Kidney (tissue), 14 donors: Measurements from ENCODE around the gene LY6G5C. TPM values are rescaled to one million over a fixed set of nuclear protein-coding genes. Genes with fewer than 3 reads are reported as not detected.

Experiments used
- DNase-seq, 5 donors: peaks; one replicate each; pipeline ENCODE4 v3.0.0-alpha.2; 2013 to 2020
- FAIRE-seq: peaks from 2 replicates; lab custom pipeline; 2012; peaks lifted over from hg19 to GRCh38; lab: Jason Lieb, UNC
- H3K27ac ChIP-seq, 2 donors: one replicate each; pipeline ENCODE4 v1.7.0; 2013; ENCODE audit warnings: low read depth in 2 of 2, low read length in 2 of 2, inconsistent platforms in 1 of 2
- H3K27me3 ChIP-seq: one replicate; pipeline ENCODE4 v1.7.1; 2013; ENCODE audit warnings: low read length, inconsistent platforms; ENCODE audit not compliant: control insufficient read depth, insufficient read depth
- H3K36me3 ChIP-seq, 3 donors: one replicate each; pipeline versions ENCODE4 v1.7.0 to v1.7.1; 2013; ENCODE audit warnings: low read length in 3 of 3, control low read depth in 1 of 3, inconsistent platforms in 1 of 3; ENCODE audit not compliant: insufficient read depth in 3 of 3, control insufficient read depth in 2 of 3
- H3K4me1 ChIP-seq, 3 donors: one replicate each; pipeline versions ENCODE4 v1.7.0 to v1.7.1; 2013; ENCODE audit warnings: low read length in 3 of 3, inconsistent platforms in 1 of 3, low read depth in 1 of 3; ENCODE audit not compliant: control insufficient read depth in 2 of 3, insufficient read depth in 2 of 3
- H3K4me3 ChIP-seq, 3 donors: one replicate each; pipeline versions ENCODE4 v1.7.0 to v1.8.1; 2013; ENCODE audit warnings: low read length in 3 of 3, control low read depth in 1 of 3, inconsistent platforms in 1 of 3
- H3K9ac ChIP-seq, 3 donors: one replicate each; pipeline versions ENCODE4 v1.7.0 to v1.7.1; 2013; ENCODE audit warnings: low read length in 3 of 3, control low read depth in 1 of 3, inconsistent platforms in 1 of 3
- H3K9me3 ChIP-seq, 3 donors: one replicate each; pipeline versions ENCODE4 v1.7.0 to v1.7.1; 2013; ENCODE audit warnings: low read length in 3 of 3, control low read depth in 1 of 3, inconsistent platforms in 1 of 3; ENCODE audit not compliant: control insufficient read depth in 2 of 3, insufficient read depth in 1 of 3
- intact Hi-C: fragments of 100-400 bp; cut with DNase I; formaldehyde crosslinking; loops from one replicate; pipeline ENCODE4 v1.11.1; 2022
- polyA plus RNA-seq: library from polyadenylated mRNA; stranded (reverse); fragments of 350-450 nt; fragmentation: Illumina TruSeq; extraction: RNeasy Lipid Tissue Mini Kit (QIAGEN cat#74804); gene quantifications from one replicate; pipeline ENCODE4 v1.2.3, GENCODE V29; 2014; ENCODE audit warnings: low read depth, low replicate concordance; ENCODE audit not compliant: insufficient read depth
- total RNA-seq: library from RNA; stranded (reverse); fragmentation: NEBNext Ultra II Directional; extraction: Animal tissue kit (Norgen Biotek cat#: 25700); gene quantifications from one replicate; pipeline ENCODE4 v1.2.1, GENCODE V29; 2021
- TF ChIP-seq, protein P1 (sequence below): IDR thresholded peaks from 3 replicates; pipeline ENCODE4 v1.5.1; 2012; ENCODE audit warnings: mild to moderate bottlenecking, moderate library complexity, borderline replicate concordance; ENCODE audit not compliant: insufficient read depth; ENCODE audit errors: extremely low read depth
- donor health status: control.
- donor health status: control.
- donor health status: control.
- donor health status: control.
- donor health status: control.
- donor health status: DM: yes; HTN: yes; CAD: no.
- donor health status: Normal renal cell carcinoma (clear cell type).

LY6G5C gene
- total and polyA plus RNA-seq, 2 donors from 2014 or later: 2.5 to 4.6 TPM

DNA sequence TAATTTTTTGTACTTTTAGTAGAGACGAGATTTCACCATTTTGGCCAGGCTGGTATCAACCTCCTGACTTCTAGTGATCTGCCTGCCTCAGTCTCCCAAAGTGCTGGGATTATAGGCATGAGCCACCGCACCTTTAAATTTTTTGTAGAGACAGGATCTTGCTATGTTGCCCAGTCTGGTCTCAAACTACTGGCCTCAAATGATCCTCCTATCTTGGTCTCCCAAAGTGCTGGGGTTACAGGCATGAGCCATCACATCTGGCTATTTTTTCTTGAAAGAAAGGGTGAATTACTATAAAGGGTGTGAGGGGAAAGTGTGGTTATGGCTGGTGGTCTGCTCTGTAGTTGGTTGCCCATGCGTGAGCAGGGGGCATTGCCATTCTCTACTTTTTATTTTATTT, 27.4 kb upstream of the LY6G5C start:
- Histone ChIP-seq H3K4me3 (no peak overlapping the region), H3K9me3 (no peaks in the 10 kb centered on the region), H3K27me3 (no peaks in the 10 kb centered on the region), H3K4me1 (no peaks in the 10 kb centered on the region), H3K36me3 (no peaks in the 10 kb centered on the region), H3K9ac (no peak overlapping the region), H3K27ac (no peak overlapping the region)
- FAIRE-seq (no peak), DNase-seq (no peak)
- intact Hi-C loops: no loop called here
- TF ChIP-seq, protein P1, sequence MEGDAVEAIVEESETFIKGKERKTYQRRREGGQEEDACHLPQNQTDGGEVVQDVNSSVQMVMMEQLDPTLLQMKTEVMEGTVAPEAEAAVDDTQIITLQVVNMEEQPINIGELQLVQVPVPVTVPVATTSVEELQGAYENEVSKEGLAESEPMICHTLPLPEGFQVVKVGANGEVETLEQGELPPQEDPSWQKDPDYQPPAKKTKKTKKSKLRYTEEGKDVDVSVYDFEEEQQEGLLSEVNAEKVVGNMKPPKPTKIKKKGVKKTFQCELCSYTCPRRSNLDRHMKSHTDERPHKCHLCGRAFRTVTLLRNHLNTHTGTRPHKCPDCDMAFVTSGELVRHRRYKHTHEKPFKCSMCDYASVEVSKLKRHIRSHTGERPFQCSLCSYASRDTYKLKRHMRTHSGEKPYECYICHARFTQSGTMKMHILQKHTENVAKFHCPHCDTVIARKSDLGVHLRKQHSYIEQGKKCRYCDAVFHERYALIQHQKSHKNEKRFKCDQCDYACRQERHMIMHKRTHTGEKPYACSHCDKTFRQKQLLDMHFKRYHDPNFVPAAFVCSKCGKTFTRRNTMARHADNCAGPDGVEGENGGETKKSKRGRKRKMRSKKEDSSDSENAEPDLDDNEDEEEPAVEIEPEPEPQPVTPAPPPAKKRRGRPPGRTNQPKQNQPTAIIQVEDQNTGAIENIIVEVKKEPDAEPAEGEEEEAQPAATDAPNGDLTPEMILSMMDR: no peak

DNA sequence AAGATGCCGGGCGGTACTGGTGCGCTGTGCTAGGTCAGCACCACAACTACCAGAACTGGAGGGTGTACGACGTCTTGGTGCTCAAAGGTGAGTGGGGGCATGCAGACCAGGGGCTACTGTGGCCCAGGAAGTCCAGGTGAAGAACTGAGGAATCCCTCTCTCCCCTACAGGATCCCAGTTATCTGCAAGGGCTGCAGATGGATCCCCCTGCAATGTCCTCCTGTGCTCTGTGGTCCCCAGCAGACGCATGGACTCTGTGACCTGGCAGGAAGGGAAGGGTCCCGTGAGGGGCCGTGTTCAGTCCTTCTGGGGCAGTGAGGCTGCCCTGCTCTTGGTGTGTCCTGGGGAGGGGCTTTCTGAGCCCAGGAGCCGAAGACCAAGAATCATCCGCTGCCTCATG, 26.8 kb upstream of the LY6G5C start:
- H3K9ac ChIP-seq: no peak overlapping the region
- H3K4me3 ChIP-seq: no peak overlapping the region
- H3K27ac ChIP-seq: no peak overlapping the region
- intact Hi-C loops: no loop called here
- TF ChIP-seq, protein P1: no peak
- FAIRE-seq (no peak), DNase-seq (no peak)
- H3K27me3 ChIP-seq: no peaks in the 10 kb centered on the region
- no peaks in the 10 kb centered on the region for H3K4me1 ChIP-seq
- no peaks in the 10 kb centered on the region for H3K9me3 ChIP-seq
- no peaks in the 10 kb centered on the region for H3K36me3 ChIP-seq

DNA sequence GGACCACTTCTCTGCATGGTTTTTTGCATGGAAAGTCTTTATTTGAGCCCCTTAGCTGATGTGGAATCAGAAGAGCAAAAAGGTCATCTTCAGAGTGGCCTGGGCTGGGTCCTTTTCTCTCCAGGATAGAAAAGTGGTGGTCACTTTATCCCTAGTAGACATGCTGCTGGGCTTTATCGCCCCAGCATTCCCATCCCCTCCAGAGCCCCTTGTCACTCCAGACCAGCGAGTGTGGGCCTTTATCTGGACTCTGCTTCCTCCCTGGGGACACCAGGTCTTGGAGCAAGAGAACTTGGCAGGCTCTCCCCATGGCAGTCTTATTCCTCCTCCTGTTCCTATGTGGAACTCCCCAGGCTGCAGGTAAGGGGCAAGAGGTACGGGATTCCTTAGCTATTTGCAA, 25.7 kb upstream of the LY6G5C start, which contains the start of gene LY6G6F:
Gene LY6G6F, plus strand, starts transcription at position 268 of the 400 bp plus-strand sequence. Its CDS starts 41 bp downstream, at position 309.
- FAIRE-seq: no peak

More for the DNA sequence above, 25.7 kb upstream of the LY6G5C start, which contains the start of gene LY6G6F:
- Histone ChIP-seq H3K9ac (no peak within 1 kb of the TSS), H3K4me3 (no peak within 1 kb of the TSS), H3K27ac (no peak within 1 kb of the TSS), H3K27me3 (no peaks in the 10 kb centered on the region), H3K4me1 (peaks cover 0 to 5% (median 5%) of the 10 kb centered on the region in 3 donors), H3K36me3 (no peaks in the 10 kb centered on the region), H3K9me3 (no peaks in the 10 kb centered on the region)
- no peak for DNase-seq
- TF ChIP-seq, protein P1: no peak
- intact Hi-C loops: no loop called here
